ENCODE results near the gene JUP. TPM values are rescaled to one million over a fixed set of nuclear protein-coding genes. Genes with fewer than 3 reads are reported as not detected.

JUP gene
- total and polyA plus RNA-seq, 2 of the 13 experiments (the other 11 are each of a cell fraction or from before 2014, with no cell fraction given) = 12.1 to 20.6 TPM

DNA sequence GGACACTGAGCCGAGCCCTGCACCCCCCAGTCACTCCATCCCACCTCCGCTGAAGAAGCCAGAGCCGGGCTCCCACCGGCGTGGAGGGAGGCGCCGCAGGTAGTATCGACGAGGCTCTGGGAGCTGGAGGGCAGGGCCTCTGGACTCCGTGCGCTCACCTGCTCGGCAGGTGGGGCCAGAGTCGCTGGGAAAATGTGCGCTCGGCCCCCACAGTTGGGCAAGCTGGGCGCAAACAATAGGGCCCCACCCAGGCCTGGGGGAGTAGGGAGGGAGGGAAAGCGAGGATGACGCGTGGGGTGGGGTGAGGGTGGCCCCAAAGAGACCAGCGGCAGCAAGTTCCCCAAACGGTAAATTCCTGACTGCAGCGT is 668 bp downstream of the JUP start (continued):
- TF ChIP-seq NONO (IDR thresholded peaks at IDR 0.05) (no peak), NONO (CRISPR knock-in tag; conservative IDR thresholded peaks at IDR 0.05) (peak; percentile 77; the same call in 1 of the 2 replicates), ZNF772 (CRISPR knock-in tag; IDR thresholded peaks at IDR 0.05) (no peak), RBM22 (optimal IDR thresholded peaks at IDR 0.05; ENCODE audit: low read length) (no peak), PATZ1 (CRISPR knock-in tag; IDR thresholded peaks at IDR 0.05) (peak; percentile 89), SNAI1 (CRISPR knock-in tag; IDR thresholded peaks at IDR 0.05; ENCODE audit: borderline replicate concordance) (0 out of 2 replicates have a peak, but pooled peaks have one; percentile 84), ZNF615 (CRISPR knock-in tag; IDR thresholded peaks at IDR 0.05; ENCODE audit: borderline replicate concordance) (peak; percentile 61; the same call in 1 of the 2 replicates), POLR2AphosphoS5 (IDR thresholded peaks at IDR 0.05; ENCODE audit: low read depth, low read length) (no peak)
- TF ChIP-seq, protein P1, sequence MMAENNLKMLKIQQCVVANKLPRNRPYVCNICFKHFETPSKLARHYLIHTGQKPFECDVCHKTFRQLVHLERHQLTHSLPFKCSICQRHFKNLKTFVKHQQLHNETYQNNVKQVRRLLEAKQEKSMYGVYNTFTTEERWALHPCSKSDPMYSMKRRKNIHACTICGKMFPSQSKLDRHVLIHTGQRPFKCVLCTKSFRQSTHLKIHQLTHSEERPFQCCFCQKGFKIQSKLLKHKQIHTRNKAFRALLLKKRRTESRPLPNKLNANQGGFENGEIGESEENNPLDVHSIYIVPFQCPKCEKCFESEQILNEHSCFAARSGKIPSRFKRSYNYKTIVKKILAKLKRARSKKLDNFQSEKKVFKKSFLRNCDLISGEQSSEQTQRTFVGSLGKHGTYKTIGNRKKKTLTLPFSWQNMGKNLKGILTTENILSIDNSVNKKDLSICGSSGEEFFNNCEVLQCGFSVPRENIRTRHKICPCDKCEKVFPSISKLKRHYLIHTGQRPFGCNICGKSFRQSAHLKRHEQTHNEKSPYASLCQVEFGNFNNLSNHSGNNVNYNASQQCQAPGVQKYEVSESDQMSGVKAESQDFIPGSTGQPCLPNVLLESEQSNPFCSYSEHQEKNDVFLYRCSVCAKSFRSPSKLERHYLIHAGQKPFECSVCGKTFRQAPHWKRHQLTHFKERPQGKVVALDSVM (CRISPR knock-in tag; IDR thresholded peaks at IDR 0.05) = no peak
- TF ChIP-seq, protein P2, sequence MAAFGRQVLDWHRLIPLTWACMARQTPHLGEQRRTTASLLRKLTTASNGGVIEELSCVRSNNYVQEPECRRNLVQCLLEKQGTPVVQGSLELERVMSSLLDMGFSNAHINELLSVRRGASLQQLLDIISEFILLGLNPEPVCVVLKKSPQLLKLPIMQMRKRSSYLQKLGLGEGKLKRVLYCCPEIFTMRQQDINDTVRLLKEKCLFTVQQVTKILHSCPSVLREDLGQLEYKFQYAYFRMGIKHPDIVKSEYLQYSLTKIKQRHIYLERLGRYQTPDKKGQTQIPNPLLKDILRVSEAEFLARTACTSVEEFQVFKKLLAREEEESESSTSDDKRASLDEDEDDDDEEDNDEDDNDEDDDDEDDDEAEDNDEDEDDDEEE (CRISPR knock-in tag; IDR thresholded peaks at IDR 0.05) = no peak; the same call in 1 of the 2 replicates
